ENCODE data around the gene TCN1. TPM values are rescaled to one million over a fixed set of nuclear protein-coding genes. Genes with fewer than 3 reads are reported as not detected.

The TCN1 gene
- total RNA-seq, 1 experiment from 2014 or later = 1.7 TPM

DNA sequence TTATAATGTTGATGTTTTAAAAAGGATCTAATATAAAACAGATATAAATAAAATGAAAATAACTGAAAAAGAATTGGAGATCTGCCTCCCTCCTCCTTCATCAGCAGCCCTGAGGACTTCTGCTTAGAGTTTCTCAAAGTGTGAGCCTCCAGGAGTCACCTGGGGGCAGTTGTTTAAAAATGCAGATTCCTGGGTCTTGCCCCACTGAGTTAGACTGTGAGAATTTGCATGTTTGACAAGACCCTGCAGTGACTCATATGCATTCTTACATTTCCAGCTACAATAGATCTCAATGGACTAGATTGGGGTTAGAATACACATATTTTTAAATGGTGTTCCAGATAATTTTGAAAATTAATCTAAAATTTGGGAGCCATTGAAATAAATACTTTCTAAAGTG, 11.5 kb upstream of the TCN1 start:
- ChIA-PET CTCF (no interaction called here), RAD21 (ENCODE audit: low non-redundant PET in 1 of 2, low total read pairs in 2 of 2, uncharacterized antibody in 2 of 2, unreplicated experiment in 2 of 2) (no interaction called here), POLR2A (no interaction called here)
- ATAC-seq (no peak), DNase-seq (ENCODE audit: low read depth, low spot score) (no peak)
- H3K9me2 ChIP-seq (ENCODE audit: insufficient read depth) = no peaks in the 10 kb centered on the region
- intact Hi-C loops (cut with micrococcal nuclease) = no loop called here
- TF ChIP-seq YY1 (IDR thresholded peaks at IDR 0.05; ENCODE audit: extremely low read depth, insufficient replicate concordance, low read depth, low read length) (no peak), EGR1 (IDR thresholded peaks at IDR 0.05; ENCODE audit: low read depth) (no peak), POLR2A (IDR thresholded peaks at IDR 0.05; ENCODE audit: borderline replicate concordance, extremely low read depth, insufficient read depth, insufficient read length) (no peak), CEBPB (IDR thresholded peaks at IDR 0.05; ENCODE audit: low read depth) (no peak), EZH2phosphoT487 (IDR thresholded peaks at IDR 0.05; ENCODE audit: borderline replicate concordance) (no peak), ZNF274 (IDR thresholded peaks at IDR 0.05; ENCODE audit: low read depth, low read length) (no peak), SP1 (IDR thresholded peaks at IDR 0.05; ENCODE audit: low read depth) (no peak), SRF (IDR thresholded peaks at IDR 0.05; ENCODE audit: low read depth) (no peak), POLR2AphosphoS5 (IDR thresholded peaks at IDR 0.05; ENCODE audit: low read depth, low read length) (no peak), TCF7L2 (IDR thresholded peaks at IDR 0.05; ENCODE audit: borderline replicate concordance, extremely low read depth, insufficient read depth, insufficient read length) (no peak), ZFX (IDR thresholded peaks at IDR 0.05) (no peak), SIN3A (IDR thresholded peaks at IDR 0.05; ENCODE audit: low read depth) (no peak), ELF1 (IDR thresholded peaks at IDR 0.05; ENCODE audit: borderline replicate concordance, low read depth) (no peak), JUND (IDR thresholded peaks at IDR 0.05) (no peak), EZH2 (IDR thresholded peaks at IDR 0.05) (no peak)
- TF ChIP-seq, protein P1, sequence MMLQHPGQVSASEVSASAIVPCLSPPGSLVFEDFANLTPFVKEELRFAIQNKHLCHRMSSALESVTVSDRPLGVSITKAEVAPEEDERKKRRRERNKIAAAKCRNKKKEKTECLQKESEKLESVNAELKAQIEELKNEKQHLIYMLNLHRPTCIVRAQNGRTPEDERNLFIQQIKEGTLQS (IDR thresholded peaks at IDR 0.05) = no peak
- TF ChIP-seq, protein P2, sequence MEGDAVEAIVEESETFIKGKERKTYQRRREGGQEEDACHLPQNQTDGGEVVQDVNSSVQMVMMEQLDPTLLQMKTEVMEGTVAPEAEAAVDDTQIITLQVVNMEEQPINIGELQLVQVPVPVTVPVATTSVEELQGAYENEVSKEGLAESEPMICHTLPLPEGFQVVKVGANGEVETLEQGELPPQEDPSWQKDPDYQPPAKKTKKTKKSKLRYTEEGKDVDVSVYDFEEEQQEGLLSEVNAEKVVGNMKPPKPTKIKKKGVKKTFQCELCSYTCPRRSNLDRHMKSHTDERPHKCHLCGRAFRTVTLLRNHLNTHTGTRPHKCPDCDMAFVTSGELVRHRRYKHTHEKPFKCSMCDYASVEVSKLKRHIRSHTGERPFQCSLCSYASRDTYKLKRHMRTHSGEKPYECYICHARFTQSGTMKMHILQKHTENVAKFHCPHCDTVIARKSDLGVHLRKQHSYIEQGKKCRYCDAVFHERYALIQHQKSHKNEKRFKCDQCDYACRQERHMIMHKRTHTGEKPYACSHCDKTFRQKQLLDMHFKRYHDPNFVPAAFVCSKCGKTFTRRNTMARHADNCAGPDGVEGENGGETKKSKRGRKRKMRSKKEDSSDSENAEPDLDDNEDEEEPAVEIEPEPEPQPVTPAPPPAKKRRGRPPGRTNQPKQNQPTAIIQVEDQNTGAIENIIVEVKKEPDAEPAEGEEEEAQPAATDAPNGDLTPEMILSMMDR (IDR thresholded peaks at IDR 0.05 in 2 of 3, conservative IDR thresholded peaks at IDR 0.05 in 1 of 3; ENCODE audit: borderline replicate concordance in 1 of 3, insufficient read depth in 1 of 3, low read depth in 2 of 3, low read length in 2 of 3) = no peak
- TF ChIP-seq, protein P3, sequence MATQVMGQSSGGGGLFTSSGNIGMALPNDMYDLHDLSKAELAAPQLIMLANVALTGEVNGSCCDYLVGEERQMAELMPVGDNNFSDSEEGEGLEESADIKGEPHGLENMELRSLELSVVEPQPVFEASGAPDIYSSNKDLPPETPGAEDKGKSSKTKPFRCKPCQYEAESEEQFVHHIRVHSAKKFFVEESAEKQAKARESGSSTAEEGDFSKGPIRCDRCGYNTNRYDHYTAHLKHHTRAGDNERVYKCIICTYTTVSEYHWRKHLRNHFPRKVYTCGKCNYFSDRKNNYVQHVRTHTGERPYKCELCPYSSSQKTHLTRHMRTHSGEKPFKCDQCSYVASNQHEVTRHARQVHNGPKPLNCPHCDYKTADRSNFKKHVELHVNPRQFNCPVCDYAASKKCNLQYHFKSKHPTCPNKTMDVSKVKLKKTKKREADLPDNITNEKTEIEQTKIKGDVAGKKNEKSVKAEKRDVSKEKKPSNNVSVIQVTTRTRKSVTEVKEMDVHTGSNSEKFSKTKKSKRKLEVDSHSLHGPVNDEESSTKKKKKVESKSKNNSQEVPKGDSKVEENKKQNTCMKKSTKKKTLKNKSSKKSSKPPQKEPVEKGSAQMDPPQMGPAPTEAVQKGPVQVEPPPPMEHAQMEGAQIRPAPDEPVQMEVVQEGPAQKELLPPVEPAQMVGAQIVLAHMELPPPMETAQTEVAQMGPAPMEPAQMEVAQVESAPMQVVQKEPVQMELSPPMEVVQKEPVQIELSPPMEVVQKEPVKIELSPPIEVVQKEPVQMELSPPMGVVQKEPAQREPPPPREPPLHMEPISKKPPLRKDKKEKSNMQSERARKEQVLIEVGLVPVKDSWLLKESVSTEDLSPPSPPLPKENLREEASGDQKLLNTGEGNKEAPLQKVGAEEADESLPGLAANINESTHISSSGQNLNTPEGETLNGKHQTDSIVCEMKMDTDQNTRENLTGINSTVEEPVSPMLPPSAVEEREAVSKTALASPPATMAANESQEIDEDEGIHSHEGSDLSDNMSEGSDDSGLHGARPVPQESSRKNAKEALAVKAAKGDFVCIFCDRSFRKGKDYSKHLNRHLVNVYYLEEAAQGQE (IDR thresholded peaks at IDR 0.05; ENCODE audit: low read depth) = no peak
- TF ChIP-seq, protein P4, sequence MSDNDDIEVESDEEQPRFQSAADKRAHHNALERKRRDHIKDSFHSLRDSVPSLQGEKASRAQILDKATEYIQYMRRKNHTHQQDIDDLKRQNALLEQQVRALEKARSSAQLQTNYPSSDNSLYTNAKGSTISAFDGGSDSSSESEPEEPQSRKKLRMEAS (IDR thresholded peaks at IDR 0.05) = no peak
- no peak overlapping the region for H3K4me2 ChIP-seq (ENCODE audit: low read length)
- H2AFZ ChIP-seq (ENCODE audit: low read depth, low read length, poor library complexity, severe bottlenecking) = no peak overlapping the region
- H3K9me3 ChIP-seq (ENCODE audit: control insufficient read depth in 1 of 2, insufficient read depth in 1 of 2, low read depth in 1 of 2, low read length in 2 of 2) = no peaks in the 10 kb centered on the region
- no peaks in the 10 kb centered on the region for H3K27me3 ChIP-seq (ENCODE audit: insufficient read depth, low read length)
- no peak overlapping the region for H3K4me3 ChIP-seq (replicated peaks in 1 of 2; ENCODE audit: low read depth in 1 of 2, low read length in 2 of 2)
- BruUV-seq (replicated peaks) = no TSS peak
- H4K20me1 ChIP-seq (ENCODE audit: insufficient read depth) = no peaks in the 10 kb centered on the region
- no peaks in the 10 kb centered on the region for H3K79me2 ChIP-seq (ENCODE audit: insufficient read depth, low read length)
- no peaks in the 10 kb centered on the region for H3K4me1 ChIP-seq (ENCODE audit: control insufficient read depth in 1 of 2, insufficient read depth in 2 of 2, low read length in 2 of 2)
- no peak overlapping the region for H3K9ac ChIP-seq (ENCODE audit: low read length)
- no peaks in the 10 kb centered on the region for H3K36me3 ChIP-seq (ENCODE audit: control insufficient read depth in 1 of 2, insufficient read depth in 2 of 2, low read length in 2 of 2)
- H3K27ac ChIP-seq (ENCODE audit: low read depth, low read length) = no peak overlapping the region
